ENCODE results near the gene ZNF75A. TPM values are rescaled to one million over a fixed set of nuclear protein-coding genes. Genes with fewer than 3 reads are reported as not detected.

ZNF75A gene
- total and polyA plus RNA-seq, 9 of the 15 experiments (the other 6 are each of a cell fraction or from before 2014, with no cell fraction given): 7.2 to 24.5 (median 17.1) TPM

DNA sequence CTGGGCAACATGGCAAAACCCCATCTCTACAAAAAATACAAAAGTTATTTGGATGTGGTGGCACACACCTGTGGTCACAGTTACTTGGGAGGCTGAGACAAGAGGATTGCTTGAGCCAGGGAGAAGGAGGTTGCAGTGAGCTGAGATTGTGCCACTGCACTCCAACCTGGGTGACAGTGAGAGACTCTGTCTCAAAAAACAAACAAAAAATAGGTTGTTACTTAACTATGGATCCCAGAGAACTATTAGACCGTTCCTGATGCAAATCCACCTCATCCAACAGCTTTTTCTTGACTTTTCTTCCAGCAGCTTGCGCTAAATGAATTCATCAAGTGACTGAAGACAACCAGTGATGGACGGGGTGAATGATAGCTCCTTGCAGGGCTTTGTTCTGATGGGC is 50.3 kb downstream of the ZNF75A start, which contains the start of gene OR2C1:
Gene OR2C1, plus strand, starts transcription at position 301 of the 400 bp plus-strand sequence. Its CDS starts 52 bp downstream, at position 353.
- BruUV-seq (replicated peaks): no TSS peak
- FAIRE-seq (no peak), DNase-seq (ENCODE audit: extremely low read depth in 1 of 4, low spot score in 3 of 4) (no peak), ATAC-seq (no peak)
- peak within 1 kb of the TSS; percentile 20; the same call in 1 of the 2 replicates for H3K4me2 ChIP-seq (ENCODE audit: insufficient read depth, low read length)
- 9% methylated on average over 3 of the region's 3 CpGs for WGBS (ENCODE audit: insufficient coverage, low coverage, missing lambda C conversion rate)
- H3K9me1 ChIP-seq (ENCODE audit: control insufficient read depth, insufficient read depth, low read length): no peaks in the 10 kb centered on the region
- H4K20me1 ChIP-seq (replicated peaks; ENCODE audit: control insufficient read depth, insufficient read depth, low read length): no peaks in the 10 kb centered on the region
- intact Hi-C loops (cut with micrococcal nuclease) (no loop called here), in situ Hi-C loops (cut with MboI) (no loop called here)
- 0 out of 5 replicates have a peak, but pooled peaks cover 0 to 4% of the 10 kb centered on the region in 2 experiments for H3K4me1 ChIP-seq (replicated peaks in 1 of 2; ENCODE audit: control insufficient read depth in 2 of 2, insufficient read depth in 2 of 2, low read length in 2 of 2)
- no peaks in the 10 kb centered on the region for H3K36me3 ChIP-seq (ENCODE audit: control insufficient read depth, insufficient read depth, low read length)
- no peaks in the 10 kb centered on the region; the same call in 1 of the 2 replicates for H3K9me3 ChIP-seq (replicated peaks; ENCODE audit: control insufficient read depth, insufficient read depth, low read depth, low read length)
- H3K9ac ChIP-seq (ENCODE audit: insufficient read depth in 1 of 2, low read depth in 2 of 2, low read length in 2 of 2): no peak within 1 kb of the TSS
- 0 out of 2 replicates have a peak within 1 kb of the TSS, but pooled peaks have one; percentile 27 for H2AFZ ChIP-seq (ENCODE audit: low read depth, low read length)
- peaks cover 3 to 26% of the 10 kb centered on the region in 2 experiments for H3K27me3 ChIP-seq (ENCODE audit: control insufficient read depth in 2 of 2, insufficient read depth in 2 of 2, low read length in 2 of 2)
- H3K4me3 ChIP-seq: no peak within 1 kb of the TSS
- TF ChIP-seq, protein P1, sequence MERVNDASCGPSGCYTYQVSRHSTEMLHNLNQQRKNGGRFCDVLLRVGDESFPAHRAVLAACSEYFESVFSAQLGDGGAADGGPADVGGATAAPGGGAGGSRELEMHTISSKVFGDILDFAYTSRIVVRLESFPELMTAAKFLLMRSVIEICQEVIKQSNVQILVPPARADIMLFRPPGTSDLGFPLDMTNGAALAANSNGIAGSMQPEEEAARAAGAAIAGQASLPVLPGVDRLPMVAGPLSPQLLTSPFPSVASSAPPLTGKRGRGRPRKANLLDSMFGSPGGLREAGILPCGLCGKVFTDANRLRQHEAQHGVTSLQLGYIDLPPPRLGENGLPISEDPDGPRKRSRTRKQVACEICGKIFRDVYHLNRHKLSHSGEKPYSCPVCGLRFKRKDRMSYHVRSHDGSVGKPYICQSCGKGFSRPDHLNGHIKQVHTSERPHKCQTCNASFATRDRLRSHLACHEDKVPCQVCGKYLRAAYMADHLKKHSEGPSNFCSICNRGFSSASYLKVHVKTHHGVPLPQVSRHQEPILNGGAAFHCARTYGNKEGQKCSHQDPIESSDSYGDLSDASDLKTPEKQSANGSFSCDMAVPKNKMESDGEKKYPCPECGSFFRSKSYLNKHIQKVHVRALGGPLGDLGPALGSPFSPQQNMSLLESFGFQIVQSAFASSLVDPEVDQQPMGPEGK (CRISPR knock-in tag; IDR thresholded peaks at IDR 0.05; ENCODE audit: borderline replicate concordance): no peak
- TF ChIP-seq KLF1 (tag; IDR thresholded peaks at IDR 0.05) (no peak), TCF7 (IDR thresholded peaks at IDR 0.05; ENCODE audit: borderline replicate concordance) (no peak), HMG20B (CRISPR knock-in tag; IDR thresholded peaks at IDR 0.05) (no peak), HNRNPK (IDR thresholded peaks at IDR 0.05; ENCODE audit: low read depth, low read length, poor library complexity, severe bottlenecking) (no peak), ZNF76 (CRISPR knock-in tag; IDR thresholded peaks at IDR 0.05; ENCODE audit: borderline replicate concordance) (no peak), KLF16 (IDR thresholded peaks at IDR 0.05) (no peak), MEF2D (tag; conservative IDR thresholded peaks at IDR 0.05; ENCODE audit: low read depth) (no peak), CHCHD3 (CRISPR knock-in tag; IDR thresholded peaks at IDR 0.05) (no peak), ZNF583 (CRISPR knock-in tag; IDR thresholded peaks at IDR 0.05) (no peak), BCL6 (CRISPR knock-in tag; IDR thresholded peaks at IDR 0.05) (no peak), TEAD2 (tag; IDR thresholded peaks at IDR 0.05) (no peak), MAFF (IDR thresholded peaks at IDR 0.05; ENCODE audit: low read length) (no peak), SAFB2 (IDR thresholded peaks at IDR 0.05; ENCODE audit: borderline replicate concordance, low read depth, low read length, severe bottlenecking) (no peak)
- TF ChIP-seq, protein P2, sequence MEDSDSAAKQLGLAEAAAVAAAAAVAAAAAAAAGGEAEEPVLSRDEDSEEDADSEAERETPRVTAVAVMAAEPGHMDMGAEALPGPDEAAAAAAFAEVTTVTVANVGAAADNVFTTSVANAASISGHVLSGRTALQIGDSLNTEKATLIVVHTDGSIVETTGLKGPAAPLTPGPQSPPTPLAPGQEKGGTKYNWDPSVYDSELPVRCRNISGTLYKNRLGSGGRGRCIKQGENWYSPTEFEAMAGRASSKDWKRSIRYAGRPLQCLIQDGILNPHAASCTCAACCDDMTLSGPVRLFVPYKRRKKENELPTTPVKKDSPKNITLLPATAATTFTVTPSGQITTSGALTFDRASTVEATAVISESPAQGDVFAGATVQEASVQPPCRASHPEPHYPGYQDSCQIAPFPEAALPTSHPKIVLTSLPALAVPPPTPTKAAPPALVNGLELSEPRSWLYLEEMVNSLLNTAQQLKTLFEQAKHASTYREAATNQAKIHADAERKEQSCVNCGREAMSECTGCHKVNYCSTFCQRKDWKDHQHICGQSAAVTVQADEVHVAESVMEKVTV (CRISPR knock-in tag; IDR thresholded peaks at IDR 0.05): no peak
- TF ChIP-seq, protein P3, sequence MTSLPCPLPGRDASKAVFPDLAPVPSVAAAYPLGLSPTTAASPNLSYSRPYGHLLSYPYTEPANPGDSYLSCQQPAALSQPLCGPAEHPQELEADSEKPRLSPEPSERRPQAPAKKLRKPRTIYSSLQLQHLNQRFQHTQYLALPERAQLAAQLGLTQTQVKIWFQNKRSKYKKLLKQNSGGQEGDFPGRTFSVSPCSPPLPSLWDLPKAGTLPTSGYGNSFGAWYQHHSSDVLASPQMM (CRISPR knock-in tag; IDR thresholded peaks at IDR 0.05): no peak
- TF ChIP-seq, protein P4, sequence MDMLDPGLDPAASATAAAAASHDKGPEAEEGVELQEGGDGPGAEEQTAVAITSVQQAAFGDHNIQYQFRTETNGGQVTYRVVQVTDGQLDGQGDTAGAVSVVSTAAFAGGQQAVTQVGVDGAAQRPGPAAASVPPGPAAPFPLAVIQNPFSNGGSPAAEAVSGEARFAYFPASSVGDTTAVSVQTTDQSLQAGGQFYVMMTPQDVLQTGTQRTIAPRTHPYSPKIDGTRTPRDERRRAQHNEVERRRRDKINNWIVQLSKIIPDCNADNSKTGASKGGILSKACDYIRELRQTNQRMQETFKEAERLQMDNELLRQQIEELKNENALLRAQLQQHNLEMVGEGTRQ (CRISPR knock-in tag; IDR thresholded peaks at IDR 0.05): no peak
- ChIA-PET POLR2A (interaction anchor here (1.5 kb wide), 1 partner anchor 17 kb away, joined by 3 read pairs; no protein-coding TSS in a partner anchor), CTCF (ENCODE audit: low intra/inter-chr PET ratio) (no interaction called here)
- H3K79me2 ChIP-seq (ENCODE audit: control insufficient read depth, insufficient read depth, low read length): no peaks in the 10 kb centered on the region
- H3K27ac ChIP-seq (ENCODE audit: extremely low read depth, low read depth, low read length): no peak within 1 kb of the TSS
